IgD-negative memory B cell (primary cell): ENCODE results near the gene HHAT. TPM values are rescaled to one million over a fixed set of nuclear protein-coding genes. Genes with fewer than 3 reads are reported as not detected.
A peak's percentile ranks its signal among the peaks of the same experiment; 100 is the strongest.

Experiments used
- H3K27ac Mint-ChIP-seq, 3 donors: one replicate each; pipeline ENCODE4 v1.8.0; 2020 to 2022; ENCODE audit warnings: mild to moderate bottlenecking in 3 of 3, mixed read lengths in 3 of 3, moderate library complexity in 1 of 3
- H3K27me3 Mint-ChIP-seq: one replicate; pipeline ENCODE4 v1.8.0; 2021; ENCODE audit warnings: mixed read lengths
- H3K36me3 Mint-ChIP-seq: one replicate; pipeline ENCODE4 v1.8.0; 2020; ENCODE audit warnings: mild to moderate bottlenecking, mixed read lengths
- H3K4me1 Mint-ChIP-seq, 3 donors: one replicate each; pipeline ENCODE4 v1.8.0; 2020 to 2022; ENCODE audit warnings: mixed read lengths in 3 of 3, mild to moderate bottlenecking in 1 of 3
- H3K4me3 Mint-ChIP-seq, 4 donors: one replicate each; pipeline ENCODE4 v1.8.0; 2020 to 2022; ENCODE audit warnings: mild to moderate bottlenecking in 4 of 4, mixed read lengths in 4 of 4, moderate library complexity in 3 of 4
- H3K9me3 Mint-ChIP-seq, 3 donors: one replicate each; pipeline ENCODE4 v1.8.0; 2020 to 2021; ENCODE audit warnings: mixed read lengths in 3 of 3, mild to moderate bottlenecking in 1 of 3
- polyA plus RNA-seq: library from polyadenylated mRNA; unstranded; fragments of 300-500 nt; fragmentation: Illumina TruSeq; gene quantifications from one replicate; pipeline ENCODE4 v1.2.3, GENCODE V29; 2021

The HHAT gene
- polyA plus RNA-seq, 1 donor from 2014 or later, result 6.3 TPM

GRCh38 chr1:210684466-210685294, 356.0 kb downstream of the HHAT start:
- H3K36me3 Mint-ChIP-seq, result peaks cover 7% of the 10 kb centered on the region
- H3K27me3 Mint-ChIP-seq, result no peaks in the 10 kb centered on the region
- H3K4me3 Mint-ChIP-seq, result no peak overlapping the region

GRCh38 chr1:210685295-210685650, 356.6 kb downstream of the HHAT start:
- Mint-ChIP-seq H3K4me3 (no peak overlapping the region), H3K27me3 (no peaks in the 10 kb centered on the region), H3K27ac (no peak overlapping the region), H3K36me3 (peaks cover 7% of the 10 kb centered on the region), H3K9me3 (no peaks in the 10 kb centered on the region), H3K4me1 (peaks cover 0 to 8% (median 4%) of the 10 kb centered on the region in 3 donors)

More at GRCh38 chr1:210684466-210685294, 356.0 kb downstream of the HHAT start:
- Mint-ChIP-seq H3K27ac (peak overlapping the region in 1 of 3 donors; percentile 48), H3K4me1 (peaks cover 0 to 8% (median 4%) of the 10 kb centered on the region in 3 donors), H3K9me3 (no peaks in the 10 kb centered on the region)

- no peak overlapping the region for H3K27ac Mint-ChIP-seq
- H3K4me1 Mint-ChIP-seq, result peaks cover 0 to 8% (median 4%) of the 10 kb centered on the region in 3 donors
- no peaks in the 10 kb centered on the region for H3K9me3 Mint-ChIP-seq
- peaks cover 4% of the 10 kb centered on the region for H3K36me3 Mint-ChIP-seq
- H3K4me3 Mint-ChIP-seq, result no peak overlapping the region
- H3K27me3 Mint-ChIP-seq, result no peaks in the 10 kb centered on the region
Observed at GRCh38 chr1:210686841-210687240, 358.1 kb downstream of the HHAT start.

- Mint-ChIP-seq H3K9me3 (peaks cover 0 to 2% (median 0%) of the 10 kb centered on the region in 3 donors), H3K4me3 (no peak overlapping the region), H3K27me3 (no peaks in the 10 kb centered on the region), H3K36me3 (peaks cover 4% of the 10 kb centered on the region), H3K27ac (no peak overlapping the region), H3K4me1 (peaks cover 0 to 8% (median 4%) of the 10 kb centered on the region in 3 donors)
Observed at GRCh38 chr1:210687582-210688279, 359.0 kb downstream of the HHAT start.

- no peak overlapping the region for H3K4me3 Mint-ChIP-seq
- no peaks in the 10 kb centered on the region for H3K27me3 Mint-ChIP-seq
- H3K9me3 Mint-ChIP-seq, result peaks cover 0 to 2% (median 0%) of the 10 kb centered on the region in 3 donors
- peaks cover 4% of the 10 kb centered on the region for H3K36me3 Mint-ChIP-seq
- H3K4me1 Mint-ChIP-seq, result peaks cover 0 to 9% (median 8%) of the 10 kb centered on the region in 3 donors
- no peak overlapping the region for H3K27ac Mint-ChIP-seq
Observed at GRCh38 chr1:210688512-210689234, 360.0 kb downstream of the HHAT start.

- Mint-ChIP-seq H3K36me3 (no peaks in the 10 kb centered on the region), H3K4me3 (no peak overlapping the region), H3K4me1 (peaks cover 0 to 4% (median 3%) of the 10 kb centered on the region in 3 donors), H3K27me3 (no peaks in the 10 kb centered on the region), H3K27ac (no peak overlapping the region), H3K9me3 (peaks cover 0 to 2% (median 0%) of the 10 kb centered on the region in 3 donors)
Observed at GRCh38 chr1:210689826-210690225, 361.1 kb downstream of the HHAT start.

- Mint-ChIP-seq H3K9me3 (peaks cover 0 to 2% (median 0%) of the 10 kb centered on the region in 3 donors), H3K36me3 (no peaks in the 10 kb centered on the region), H3K4me1 (peaks cover 0 to 4% (median 2%) of the 10 kb centered on the region in 3 donors), H3K27me3 (no peaks in the 10 kb centered on the region), H3K4me3 (no peak overlapping the region), H3K27ac (no peak overlapping the region)
Observed at GRCh38 chr1:210690236-210690635, 361.5 kb downstream of the HHAT start.

- H3K27ac Mint-ChIP-seq, result no peak overlapping the region
- peaks cover 0 to 2% (median 0%) of the 10 kb centered on the region in 3 donors for H3K9me3 Mint-ChIP-seq
- H3K27me3 Mint-ChIP-seq, result no peaks in the 10 kb centered on the region
- H3K36me3 Mint-ChIP-seq, result no peaks in the 10 kb centered on the region
- H3K4me3 Mint-ChIP-seq, result peak overlapping the region in 1 of 4 donors; percentile 21
- H3K4me1 Mint-ChIP-seq, result peaks cover 0 to 4% (median 2%) of the 10 kb centered on the region in 3 donors
Observed at GRCh38 chr1:210691039-210691610, 362.4 kb downstream of the HHAT start.

GRCh38 chr1:210692796-210693195, 364.1 kb downstream of the HHAT start:
- Mint-ChIP-seq H3K27ac (peak overlapping the region in 1 of 3 donors; percentile 81), H3K4me3 (peak overlapping the region in 1 of 4 donors; percentile 59), H3K4me1 (peaks cover 0 to 4% (median 2%) of the 10 kb centered on the region in 3 donors), H3K36me3 (no peaks in the 10 kb centered on the region), H3K9me3 (peaks cover 0 to 2% (median 0%) of the 10 kb centered on the region in 3 donors), H3K27me3 (peaks cover 1% of the 10 kb centered on the region)

- Mint-ChIP-seq H3K4me1 (peaks cover 0 to 4% (median 2%) of the 10 kb centered on the region in 3 donors), H3K9me3 (peaks cover 0 to 2% (median 0%) of the 10 kb centered on the region in 3 donors), H3K36me3 (no peaks in the 10 kb centered on the region), H3K4me3 (no peak overlapping the region), H3K27me3 (peaks cover 1% of the 10 kb centered on the region), H3K27ac (no peak overlapping the region)
Observed at GRCh38 chr1:210695026-210695425, 366.3 kb downstream of the HHAT start.

- Mint-ChIP-seq H3K27me3 (peaks cover 1% of the 10 kb centered on the region), H3K27ac (no peak overlapping the region), H3K9me3 (peaks cover 0 to 2% (median 0%) of the 10 kb centered on the region in 3 donors), H3K36me3 (no peaks in the 10 kb centered on the region), H3K4me1 (peaks cover 0 to 4% (median 2%) of the 10 kb centered on the region in 3 donors), H3K4me3 (no peak overlapping the region)
Observed at GRCh38 chr1:210696709-210697108, 368.0 kb downstream of the HHAT start.

GRCh38 chr1:210697185-210697584, 368.5 kb downstream of the HHAT start:
- H3K36me3 Mint-ChIP-seq, result no peaks in the 10 kb centered on the region
- no peak overlapping the region for H3K4me3 Mint-ChIP-seq
- H3K27me3 Mint-ChIP-seq, result peaks cover 1% of the 10 kb centered on the region
- H3K4me1 Mint-ChIP-seq, result peaks cover 0 to 4% (median 2%) of the 10 kb centered on the region in 3 donors
- no peak overlapping the region for H3K27ac Mint-ChIP-seq
- peaks cover 0 to 2% (median 0%) of the 10 kb centered on the region in 3 donors for H3K9me3 Mint-ChIP-seq

- Mint-ChIP-seq H3K9me3 (no peaks in the 10 kb centered on the region), H3K4me3 (no peak overlapping the region), H3K27me3 (peaks cover 1% of the 10 kb centered on the region), H3K27ac (no peak overlapping the region), H3K4me1 (no peaks in the 10 kb centered on the region), H3K36me3 (peaks cover 1% of the 10 kb centered on the region)
Observed at GRCh38 chr1:210698661-210699060, 370.0 kb downstream of the HHAT start.

- Mint-ChIP-seq H3K27me3 (peaks cover 1% of the 10 kb centered on the region), H3K36me3 (peaks cover 1% of the 10 kb centered on the region), H3K4me3 (no peak overlapping the region), H3K4me1 (no peaks in the 10 kb centered on the region), H3K9me3 (no peaks in the 10 kb centered on the region), H3K27ac (no peak overlapping the region)
Observed at GRCh38 chr1:210700083-210700482, 371.4 kb downstream of the HHAT start.
